NCI-H82 treated with DMSO at 0.1 percent for 48 hours (cell line): Measurements from ENCODE around the gene NID2.
A peak's percentile ranks its signal among the peaks of the same experiment; 100 is the strongest.

Source experiments
- DNase-seq: peaks from one replicate; lab custom pipeline; 2025; ENCODE audit not compliant: unreplicated experiment; lab: John Stamatoyannopoulos, UW

Gene NID2

GRCh38 chr14:52003324-52003723, 65.5 kb downstream of the NID2 start:
- DNase-seq, result no peak

GRCh38 chr14:52002542-52002941, 66.3 kb downstream of the NID2 start:
- no peak for DNase-seq

- no peak for DNase-seq
Measured at GRCh38 chr14:52000696-52001095, 68.2 kb downstream of the NID2 start.

- no peak for DNase-seq
Measured at GRCh38 chr14:52000019-52000582, 68.8 kb downstream of the NID2 start.

- no peak for DNase-seq
Measured at GRCh38 chr14:51999084-51999483, 69.8 kb downstream of the NID2 start.

- no peak for DNase-seq
Measured at GRCh38 chr14:51998348-51998747, 70.5 kb downstream of the NID2 start.

- no peak for DNase-seq
Measured at GRCh38 chr14:51996148-51996746, 72.6 kb downstream of the NID2 start.

- no peak for DNase-seq
Measured at GRCh38 chr14:51993285-51993920, 75.5 kb downstream of the NID2 start.

- no peak for DNase-seq
Measured at GRCh38 chr14:51990488-51990887, 78.4 kb downstream of the NID2 start.

GRCh38 chr14:51989293-51990234, 79.3 kb downstream of the NID2 start, which contains the start of gene RTRAF:
Gene RTRAF, plus strand, starts transcription at chr14:51989546. Its CDS starts 94 bp downstream, at chr14:51989640.
- peak; percentile 50 for DNase-seq

- DNase-seq, result no peak
Measured at GRCh38 chr14:51988221-51988620, 80.6 kb downstream of the NID2 start.

GRCh38 chr14:51981218-51981854, 87.5 kb downstream of the NID2 start:
- no peak for DNase-seq

- DNase-seq, result peak; percentile 37
Measured at GRCh38 chr14:51979088-51979709, 89.7 kb downstream of the NID2 start.

- DNase-seq, result no peak
Measured at GRCh38 chr14:51978681-51979085, 90.2 kb downstream of the NID2 start.

GRCh38 chr14:51977075-51977474, 91.8 kb downstream of the NID2 start:
- DNase-seq, result no peak

- DNase-seq, result no peak
Measured at GRCh38 chr14:51972566-51972965, 96.3 kb downstream of the NID2 start.

GRCh38 chr14:51969852-51970540, 98.9 kb downstream of the NID2 start:
- DNase-seq, result no peak

- DNase-seq, result no peak
Measured at GRCh38 chr14:51967521-51967920, 101.3 kb downstream of the NID2 start.

GRCh38 chr14:51963286-51963685, 105.6 kb downstream of the NID2 start:
- no peak for DNase-seq

- no peak for DNase-seq
Measured at GRCh38 chr14:51962711-51963110, 106.1 kb downstream of the NID2 start.
